HepG2 (cell line): ENCODE data around the gene SYCP2L. TPM values are rescaled to one million over a fixed set of nuclear protein-coding genes. Genes with fewer than 3 reads are reported as not detected.

ENCODE experiments used
- ARHGAP35 ChIP-seq: sonication (generic); formaldehyde crosslinking; IDR thresholded peaks from 2 replicates; pipeline ENCODE4 v1.9.0; 2022; ENCODE audit warnings: mild to moderate bottlenecking, inconsistent platforms, moderate library complexity, missing genetic modification reagents, borderline replicate concordance
- CBX1 ChIP-seq: IDR thresholded peaks from one replicate; pipeline ENCODE4 v1.6.1; 2016; ENCODE audit warnings: antibody characterized with exemption, low read depth
- DNMT1 ChIP-seq: sonication (generic); formaldehyde crosslinking; IDR thresholded peaks from 2 replicates; pipeline ENCODE4 v1.5.1; 2020; ENCODE audit warnings: mild to moderate bottlenecking, missing genetic modification reagents
- KMT2A ChIP-seq: sonication (generic); formaldehyde crosslinking; IDR thresholded peaks from 2 replicates; pipeline ENCODE4 v1.4.0; 2020; ENCODE audit warnings: missing genetic modification reagents
- NONO ChIP-seq, 2 experiments: fragments of 450-650 bp in 1 of 2; sonication (generic) in 1 of 2; formaldehyde crosslinking in 1 of 2; IDR thresholded peaks in 1 of 2; conservative IDR thresholded peaks in 1 of 2; 2 replicates each; pipeline versions ENCODE4 v1.6.1 to v1.8.0; 2017 to 2022; ENCODE audit warnings: mild to moderate bottlenecking in 1 of 2, missing genetic modification reagents in 1 of 2, moderate library complexity in 1 of 2
- PHF20 ChIP-seq: sonication (generic); formaldehyde crosslinking; IDR thresholded peaks from 2 replicates; pipeline ENCODE4 v1.5.0; 2020; ENCODE audit warnings: mild to moderate bottlenecking, missing genetic modification reagents
- RARA ChIP-seq: IDR thresholded peaks from 2 replicates; pipeline ENCODE4 v1.6.1; 2016; ENCODE audit warnings: missing genetic modification reagents, missing compliant biosample characterization
- SALL2 ChIP-seq: sonication (generic); formaldehyde crosslinking; IDR thresholded peaks from 2 replicates; pipeline ENCODE4 v1.8.1; 2023; ENCODE audit warnings: mild to moderate bottlenecking, missing genetic modification reagents, inconsistent platforms
- TFDP2 ChIP-seq: sonication (generic); formaldehyde crosslinking; IDR thresholded peaks from 2 replicates; pipeline ENCODE4 v1.4.0; 2020; ENCODE audit warnings: missing genetic modification reagents
- TSC22D2 ChIP-seq: sonication (generic); formaldehyde crosslinking; IDR thresholded peaks from 2 replicates; pipeline ENCODE4 v1.5.1; 2020; ENCODE audit warnings: missing genetic modification reagents, mild to moderate bottlenecking, borderline replicate concordance
- UBTF ChIP-seq: sonication (generic); formaldehyde crosslinking; IDR thresholded peaks from 2 replicates; pipeline ENCODE4 v1.4.0; 2020; ENCODE audit warnings: mild to moderate bottlenecking, missing genetic modification reagents
- ZKSCAN1 ChIP-seq: fragments of 150-350 bp; IDR thresholded peaks from 2 replicates; pipeline ENCODE4 v1.6.1; 2014; ENCODE audit warnings: low read length
- ZNF264 ChIP-seq: sonication (generic); formaldehyde crosslinking; IDR thresholded peaks from 2 replicates; pipeline ENCODE4 v1.4.0; 2020; ENCODE audit warnings: missing genetic modification reagents
- ZNF292 ChIP-seq: sonication (generic); formaldehyde crosslinking; IDR thresholded peaks from 2 replicates; pipeline ENCODE4 v1.8.1; 2022; ENCODE audit warnings: mild to moderate bottlenecking, low read depth, missing genetic modification reagents, borderline replicate concordance
- ZNF3 ChIP-seq: IDR thresholded peaks from 2 replicates; pipeline ENCODE4 v1.7.0; 2017; ENCODE audit warnings: inconsistent platforms
- ZNF331 ChIP-seq: sonication (generic); formaldehyde crosslinking; IDR thresholded peaks from 2 replicates; pipeline ENCODE4 v1.4.0; 2020; ENCODE audit warnings: missing genetic modification reagents
- ZNF431 ChIP-seq: sonication (generic); formaldehyde crosslinking; IDR thresholded peaks from 2 replicates; pipeline ENCODE4 v1.9.0; 2022; ENCODE audit warnings: missing genetic modification reagents, low read depth, mild to moderate bottlenecking, borderline replicate concordance
- ZNF556 ChIP-seq: sonication (generic); formaldehyde crosslinking; IDR thresholded peaks from 2 replicates; pipeline ENCODE4 v1.4.0; 2020; ENCODE audit warnings: mild to moderate bottlenecking, missing genetic modification reagents, borderline replicate concordance
- ZNF652 ChIP-seq: IDR thresholded peaks from 2 replicates; pipeline ENCODE4 v1.6.1; 2016; ENCODE audit warnings: low read depth, borderline replicate concordance
- ZNF780A ChIP-seq: sonication (generic); formaldehyde crosslinking; IDR thresholded peaks from 2 replicates; pipeline ENCODE4 v1.8.0; 2022; ENCODE audit warnings: mild to moderate bottlenecking, missing genetic modification reagents, moderate library complexity
- ZUFSP ChIP-seq: sonication (generic); formaldehyde crosslinking; IDR thresholded peaks from 2 replicates; pipeline ENCODE4 v1.9.0; 2021; ENCODE audit warnings: missing genetic modification reagents, mild to moderate bottlenecking, borderline replicate concordance
- polyA plus RNA-seq, 8 experiments: library from polyadenylated mRNA; depleted of rRNA in 3 of 8; stranded (reverse) in 7 of 8; unstranded in 1 of 8; fragments of >200 nt; fragmentation: Illumina TruSeq in 4 of 8; extraction: Trizol in 4 of 8; gene quantifications; 2 replicates each; pipeline versions ENCODE4 v1.2.1 to v1.2.3, GENCODE V29; 2011 to 2016; ENCODE audit warnings: low read depth in 4 of 8, missing spikeins in 1 of 8, mixed read lengths in 1 of 8; ENCODE audit not compliant: insufficient read depth in 1 of 8
- total RNA-seq, 5 experiments: library from RNA; depleted of rRNA; stranded (reverse); fragments of >200 nt; fragmentation: Illumina TruSeq; extraction: Trizol; gene quantifications; 2 replicates each; pipeline ENCODE4 v1.2.3, GENCODE V29; 2016; ENCODE audit warnings: low read depth in 1 of 5
- TF ChIP-seq, protein P1 (sequence below): sonication (generic); formaldehyde crosslinking; IDR thresholded peaks from 2 replicates; pipeline ENCODE4 v1.4.0; 2020; ENCODE audit warnings: missing genetic modification reagents

SYCP2L gene
- total and polyA plus RNA-seq, 2 of the 13 experiments (the other 11 are each of a cell fraction or from before 2014, with no cell fraction given): 0.22 to 0.54 TPM

- TF ChIP-seq TFDP2 (CRISPR knock-in tag) (0 out of 2 replicates have a peak, but pooled peaks have one; percentile 18), NONO (IDR thresholded peaks at IDR 0.05) (no peak), NONO (CRISPR knock-in tag; conservative IDR thresholded peaks at IDR 0.05) (peak; percentile 73), ZNF556 (CRISPR knock-in tag) (0 out of 2 replicates have a peak, but pooled peaks have one; percentile 43), CBX1 (peak; percentile 87), TSC22D2 (CRISPR knock-in tag) (0 out of 2 replicates have a peak, but pooled peaks have one; percentile 55), RARA (CRISPR knock-in tag) (peak; percentile 56), UBTF (CRISPR knock-in tag) (peak; percentile 46), ZNF431 (CRISPR knock-in tag) (peak; percentile 64; the same call in 1 of the 2 replicates), ZNF652 (CRISPR knock-in tag) (peak; percentile 36; the same call in 1 of the 2 replicates), DNMT1 (no peak), KMT2A (CRISPR knock-in tag) (peak; percentile 76), SALL2 (CRISPR knock-in tag) (peak; percentile 58; the same call in 1 of the 2 replicates), ZNF780A (peak; percentile 71; the same call in 1 of the 2 replicates), PHF20 (CRISPR knock-in tag) (0 out of 2 replicates have a peak, but pooled peaks have one; percentile 33), ZNF264 (no peak), ZNF3 (CRISPR knock-in tag) (0 out of 2 replicates have a peak, but pooled peaks have one; percentile 44), ZUFSP (CRISPR knock-in tag) (no peak), ZNF292 (CRISPR knock-in tag) (peak; percentile 49; the same call in 1 of the 2 replicates), ARHGAP35 (CRISPR knock-in tag) (0 out of 2 replicates have a peak, but pooled peaks have one; percentile 40), ZKSCAN1 (no peak; the same call in 1 of the 2 replicates), ZNF331 (peak; percentile 67; the same call in 1 of the 2 replicates)
- TF ChIP-seq, protein P1, sequence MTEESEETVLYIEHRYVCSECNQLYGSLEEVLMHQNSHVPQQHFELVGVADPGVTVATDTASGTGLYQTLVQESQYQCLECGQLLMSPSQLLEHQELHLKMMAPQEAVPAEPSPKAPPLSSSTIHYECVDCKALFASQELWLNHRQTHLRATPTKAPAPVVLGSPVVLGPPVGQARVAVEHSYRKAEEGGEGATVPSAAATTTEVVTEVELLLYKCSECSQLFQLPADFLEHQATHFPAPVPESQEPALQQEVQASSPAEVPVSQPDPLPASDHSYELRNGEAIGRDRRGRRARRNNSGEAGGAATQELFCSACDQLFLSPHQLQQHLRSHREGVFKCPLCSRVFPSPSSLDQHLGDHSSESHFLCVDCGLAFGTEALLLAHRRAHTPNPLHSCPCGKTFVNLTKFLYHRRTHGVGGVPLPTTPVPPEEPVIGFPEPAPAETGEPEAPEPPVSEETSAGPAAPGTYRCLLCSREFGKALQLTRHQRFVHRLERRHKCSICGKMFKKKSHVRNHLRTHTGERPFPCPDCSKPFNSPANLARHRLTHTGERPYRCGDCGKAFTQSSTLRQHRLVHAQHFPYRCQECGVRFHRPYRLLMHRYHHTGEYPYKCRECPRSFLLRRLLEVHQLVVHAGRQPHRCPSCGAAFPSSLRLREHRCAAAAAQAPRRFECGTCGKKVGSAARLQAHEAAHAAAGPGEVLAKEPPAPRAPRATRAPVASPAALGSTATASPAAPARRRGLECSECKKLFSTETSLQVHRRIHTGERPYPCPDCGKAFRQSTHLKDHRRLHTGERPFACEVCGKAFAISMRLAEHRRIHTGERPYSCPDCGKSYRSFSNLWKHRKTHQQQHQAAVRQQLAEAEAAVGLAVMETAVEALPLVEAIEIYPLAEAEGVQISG (CRISPR knock-in tag): peak; percentile 87
Measured at GRCh38 chr6:10954590-10955010, 67.7 kb downstream of the SYCP2L start (continued).
